WTC11 (cell line): ENCODE results near the gene ZDHHC11.
"Not testable (repeated sequence)": the region's sequence is repeated elsewhere in the genome, so short reads cannot be mapped to it uniquely, and the experiment has no call there.

Source experiments
- CTCF ChIP-seq: fragments of 200-600 bp; IDR thresholded peaks from 2 replicates; pipeline ENCODE4 v1.8.0; 2022; ENCODE audit warnings: antibody characterized with exemption
- E2F4 ChIP-seq: sonication (generic); formaldehyde crosslinking; IDR thresholded peaks from 2 replicates; pipeline ENCODE4 v1.8.1; 2022; ENCODE audit warnings: low read depth, mild to moderate bottlenecking, moderate library complexity, missing genetic modification reagents, borderline replicate concordance
- ELF4 ChIP-seq: sonication (generic); formaldehyde crosslinking; IDR thresholded peaks from 2 replicates; pipeline ENCODE4 v1.8.1; 2022; ENCODE audit warnings: low read depth, mild to moderate bottlenecking, moderate library complexity, missing genetic modification reagents
- FOXP1 ChIP-seq: sonication (generic); formaldehyde crosslinking; IDR thresholded peaks from 2 replicates; pipeline ENCODE4 v1.8.0; 2022; ENCODE audit warnings: missing genetic modification reagents, mild to moderate bottlenecking, moderate library complexity, borderline replicate concordance
- MAX ChIP-seq: sonication (generic); formaldehyde crosslinking; IDR thresholded peaks from 2 replicates; pipeline ENCODE4 v1.8.0; 2022; ENCODE audit warnings: mild to moderate bottlenecking, missing genetic modification reagents
- NR2C2 ChIP-seq: sonication (generic); formaldehyde crosslinking; IDR thresholded peaks from 2 replicates; pipeline ENCODE4 v1.8.0; 2022; ENCODE audit warnings: mild to moderate bottlenecking, missing genetic modification reagents
- TCF7 ChIP-seq: sonication (generic); formaldehyde crosslinking; IDR thresholded peaks from 2 replicates; pipeline ENCODE4 v1.8.0; 2022; ENCODE audit warnings: mild to moderate bottlenecking, low read depth, missing genetic modification reagents, moderate library complexity

- not testable (repeated sequence) for TF ChIP-seq CTCF; NR2C2; MAX (CRISPR knock-in tag); TCF7; ELF4 (CRISPR knock-in tag); FOXP1 (CRISPR knock-in tag); E2F4
These were observed 42.9 kb downstream of the ZDHHC11 start for GRCh38 chr5:807719-808514.
